ENCODE results near the gene FAM78A. TPM values are rescaled to one million over a fixed set of nuclear protein-coding genes. Genes with fewer than 3 reads are reported as not detected.

FAM78A gene
- polyA plus RNA-seq, 3 donors: 6.4 to 40.6 (median 7.2) TPM

GRCh38 chr9:131258186-131258585, 18.1 kb downstream of the FAM78A start:
- peaks cover 70% of the 10 kb centered on the region for H3K79me2 ChIP-seq (ENCODE audit: insufficient read depth, low read length)
- intact Hi-C loops (cut with micrococcal nuclease): no loop called here

GRCh38 chr9:131257266-131258025, 18.9 kb downstream of the FAM78A start:
- Mint-ChIP-seq H3K9me3 (peaks cover 0 to 4% (median 0%) of the 10 kb centered on the region in 7 donors), H3K36me3 (peaks cover 31 to 48% of the 10 kb centered on the region in 2 donors), H3K4me1 (peaks cover 78% of the 10 kb centered on the region), H3K4me3 (no peak overlapping the region), H3K27me3 (ENCODE audit: low read depth in 3 of 3) (peaks cover 0 to 1% (median 0%) of the 10 kb centered on the region in 3 donors), H3K27ac (peak overlapping the region; percentile 95 to 99 (median 96))
- Histone ChIP-seq H3K79me2 (ENCODE audit: insufficient read depth, low read length) (peaks cover 70% of the 10 kb centered on the region), H4K20me1 (ENCODE audit: insufficient read depth, low read length) (peaks cover 29% of the 10 kb centered on the region), H3K36me3 (replicated peaks in 1 of 2; ENCODE audit: control insufficient read depth in 1 of 2, insufficient read depth in 2 of 2, low read length in 2 of 2) (peaks cover 39 to 43% of the 10 kb centered on the region in 2 donors), H3K27me3 (ENCODE audit: control insufficient read depth in 2 of 2, insufficient read depth in 2 of 2, low read length in 2 of 2) (no peaks in the 10 kb centered on the region), H3K4me1 (ENCODE audit: control insufficient read depth in 1 of 2, insufficient read depth in 2 of 2, low read length in 2 of 2) (peaks cover 75 to 77% of the 10 kb centered on the region in 2 donors), H3K27ac (ENCODE audit: low read depth in 1 of 2, low read length in 2 of 2) (peak overlapping the region; percentile 95), H3K9ac (ENCODE audit: insufficient read depth, low read length, poor library complexity, severe bottlenecking) (peak overlapping the region; percentile 67), H3K9me3 (replicated peaks in 1 of 2; ENCODE audit: control insufficient read depth in 1 of 2, insufficient read depth in 1 of 2, low read length in 2 of 2) (no peaks in the 10 kb centered on the region), H3K4me3 (replicated peaks in 1 of 3; ENCODE audit: low read depth in 2 of 3, low read length in 3 of 3) (peak overlapping the region in 1 of 3 experiments; percentile 14), H2AFZ (ENCODE audit: insufficient read depth, low read depth, low read length, poor library complexity, severe bottlenecking) (no peak overlapping the region), H3K4me2 (replicated peaks; ENCODE audit: extremely low read depth, low read length, poor library complexity, severe bottlenecking) (no peak overlapping the region)
- intact Hi-C loops (cut with micrococcal nuclease): no loop called here
- TF ChIP-seq CTCF (IDR thresholded peaks at IDR 0.05): no peak
- no peak for DNase-seq
- 82% methylated on average over 6 of the region's 15 CpGs for WGBS (ENCODE audit: insufficient coverage)

More at GRCh38 chr9:131258186-131258585, 18.1 kb downstream of the FAM78A start:
- Mint-ChIP-seq H3K36me3 (peaks cover 36 to 55% of the 10 kb centered on the region in 2 donors), H3K27ac (peak overlapping the region; percentile 95 to 99 (median 96)), H3K9me3 (peaks cover 0 to 4% (median 0%) of the 10 kb centered on the region in 7 donors), H3K27me3 (ENCODE audit: low read depth in 3 of 3) (peaks cover 0 to 1% (median 0%) of the 10 kb centered on the region in 3 donors), H3K4me3 (no peak overlapping the region), H3K4me1 (peaks cover 78% of the 10 kb centered on the region)
- no peak overlapping the region for H3K4me2 ChIP-seq (replicated peaks; ENCODE audit: extremely low read depth, low read length, poor library complexity, severe bottlenecking)
- no peak overlapping the region for H3K4me3 ChIP-seq (replicated peaks in 1 of 3; ENCODE audit: low read depth in 2 of 3, low read length in 3 of 3)
- TF ChIP-seq CTCF (IDR thresholded peaks at IDR 0.05): no peak
- H3K9me3 ChIP-seq (replicated peaks in 1 of 2; ENCODE audit: control insufficient read depth in 1 of 2, insufficient read depth in 1 of 2, low read length in 2 of 2): no peaks in the 10 kb centered on the region
- peak overlapping the region; percentile 95 for H3K27ac ChIP-seq (ENCODE audit: low read depth in 1 of 2, low read length in 2 of 2)
- WGBS (ENCODE audit: insufficient coverage): 49% methylated on average over 3 of the region's 15 CpGs
- DNase-seq: no peak
- H3K27me3 ChIP-seq (ENCODE audit: control insufficient read depth in 2 of 2, insufficient read depth in 2 of 2, low read length in 2 of 2): no peaks in the 10 kb centered on the region
- H3K36me3 ChIP-seq (replicated peaks in 1 of 2; ENCODE audit: control insufficient read depth in 1 of 2, insufficient read depth in 2 of 2, low read length in 2 of 2): peaks cover 39 to 43% of the 10 kb centered on the region in 2 donors
- peaks cover 75 to 77% of the 10 kb centered on the region in 2 donors for H3K4me1 ChIP-seq (ENCODE audit: control insufficient read depth in 1 of 2, insufficient read depth in 2 of 2, low read length in 2 of 2)
- no peak overlapping the region for H3K9ac ChIP-seq (ENCODE audit: insufficient read depth, low read length, poor library complexity, severe bottlenecking)
- H4K20me1 ChIP-seq (ENCODE audit: insufficient read depth, low read length): peaks cover 30% of the 10 kb centered on the region
- H2AFZ ChIP-seq (ENCODE audit: insufficient read depth, low read depth, low read length, poor library complexity, severe bottlenecking): no peak overlapping the region
